Activated effector memory CD4-positive, alpha-beta T cell treated with Interleukin-2 at 50 U/mL for 16 hours (primary cell): ENCODE measurements around the gene CSTF1.

Experiments
- DNase-seq: peaks from one replicate; pipeline ENCODE4 v3.0.0-alpha.2; 2020

The CSTF1 gene

DNA sequence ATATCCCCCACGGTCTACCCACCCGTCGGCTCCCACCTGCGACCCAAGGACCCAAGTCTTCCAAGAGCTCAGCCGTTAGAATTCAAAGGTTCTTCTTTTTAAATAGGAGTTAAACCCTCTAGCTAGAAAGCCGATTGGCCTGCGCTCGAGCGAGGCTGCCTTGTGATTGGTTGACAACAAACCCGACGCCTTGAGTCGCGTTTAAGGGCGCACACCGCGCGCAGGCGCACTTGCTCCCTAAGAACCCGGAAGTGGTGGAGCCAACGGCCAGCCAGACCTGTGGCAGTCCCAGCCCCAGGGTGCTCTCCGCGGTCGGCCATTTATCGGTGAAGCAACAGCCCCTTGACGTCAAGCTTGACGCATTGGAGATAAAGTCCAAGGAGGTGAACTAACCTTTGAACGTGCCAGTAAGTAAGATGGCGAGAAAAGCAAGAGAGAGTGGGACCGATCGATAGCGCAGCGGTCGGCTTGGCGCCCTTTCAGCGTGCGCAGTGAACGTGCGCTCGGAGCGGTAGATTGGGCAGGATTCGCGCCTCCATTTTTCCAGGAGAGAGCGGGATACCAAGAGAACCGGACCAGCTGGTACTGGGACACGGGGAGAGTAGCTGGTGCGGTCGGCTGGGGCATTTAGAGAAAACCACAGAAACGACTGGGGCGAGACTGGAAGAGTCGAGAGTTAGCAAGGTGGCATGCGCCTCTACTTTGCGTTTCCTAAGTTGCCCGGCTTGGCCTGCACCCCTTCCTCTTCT lies at the start of gene CSTF1, which contains the start of gene AURKA:
TSS of gene CSTF1 (plus strand) at position 514 of the 749 bp plus-strand sequence. CDS start 2,908 bp downstream, outside the sequence.
TSS of gene AURKA (minus strand) at position 84 of the 749 bp plus-strand sequence. CDS start 4,018 bp downstream, outside the sequence.
- peak; percentile 98 for DNase-seq

DNA sequence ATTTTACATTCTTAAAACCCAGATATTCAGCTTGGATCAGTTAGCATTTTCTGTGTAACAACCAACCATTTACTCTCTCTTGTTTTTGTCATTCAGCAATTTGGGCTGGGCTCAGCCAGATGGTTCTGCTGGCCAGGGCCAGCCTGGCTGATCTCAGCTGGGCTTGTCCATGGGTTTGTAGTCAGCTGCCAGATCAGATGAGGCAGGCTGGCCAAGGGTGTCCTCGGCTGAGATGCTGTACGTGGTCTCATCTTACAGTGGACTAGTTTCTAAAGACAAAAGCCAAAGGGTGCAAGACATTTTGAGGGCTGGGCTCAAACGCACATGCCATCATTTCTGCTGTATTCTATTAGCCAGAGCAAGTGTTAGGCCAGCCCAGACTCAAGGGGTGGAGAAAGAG lies 49.7 kb upstream of the CSTF1 start:
- DNase-seq: no peak

DNA sequence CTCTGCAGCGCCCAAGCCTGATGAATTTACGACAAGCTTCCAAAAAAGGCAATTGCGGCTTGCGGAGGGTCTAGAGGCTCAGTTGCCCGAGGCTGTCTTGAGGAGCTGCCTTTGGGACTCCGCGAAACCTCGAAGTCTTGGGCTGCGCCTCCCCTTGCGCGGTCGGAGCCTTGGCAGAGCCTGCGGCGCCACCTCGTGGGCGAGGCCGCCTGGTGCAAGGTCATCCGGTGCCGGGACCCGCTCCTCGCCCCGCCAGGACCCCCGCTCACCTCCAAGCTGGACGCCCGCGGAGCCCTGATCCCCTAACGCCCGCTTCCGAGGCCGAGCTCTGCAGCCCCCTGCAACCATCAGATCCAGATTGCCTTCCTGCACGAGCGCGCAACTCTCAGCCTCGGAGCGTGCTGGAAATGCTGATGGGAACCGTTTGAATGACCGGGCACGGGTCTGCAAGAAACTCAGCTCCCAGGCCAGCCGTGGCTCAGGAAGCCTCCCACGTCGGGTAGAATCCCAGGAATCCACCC lies 48.5 kb upstream of the CSTF1 start:
- no peak for DNase-seq

DNA sequence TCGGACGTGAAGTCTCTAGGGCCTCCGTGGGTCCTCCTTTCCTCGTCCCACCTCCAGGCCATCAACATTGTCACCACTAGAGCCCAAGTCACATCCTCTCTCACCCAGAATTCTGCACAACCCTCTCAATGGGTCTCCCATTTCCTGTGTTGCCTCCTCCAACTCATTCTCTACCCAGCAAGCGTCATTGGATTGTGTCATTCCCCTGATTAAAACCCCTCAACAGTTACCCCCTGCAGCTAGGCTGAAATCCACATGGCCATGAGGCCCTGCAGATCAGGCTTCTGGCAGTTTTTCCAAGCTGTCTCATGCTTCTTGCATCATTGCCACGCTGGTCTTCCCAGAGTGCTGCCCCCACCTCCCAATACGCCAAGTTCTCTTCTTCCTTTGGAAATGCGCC lies 46.5 kb upstream of the CSTF1 start:
- DNase-seq: no peak

DNA sequence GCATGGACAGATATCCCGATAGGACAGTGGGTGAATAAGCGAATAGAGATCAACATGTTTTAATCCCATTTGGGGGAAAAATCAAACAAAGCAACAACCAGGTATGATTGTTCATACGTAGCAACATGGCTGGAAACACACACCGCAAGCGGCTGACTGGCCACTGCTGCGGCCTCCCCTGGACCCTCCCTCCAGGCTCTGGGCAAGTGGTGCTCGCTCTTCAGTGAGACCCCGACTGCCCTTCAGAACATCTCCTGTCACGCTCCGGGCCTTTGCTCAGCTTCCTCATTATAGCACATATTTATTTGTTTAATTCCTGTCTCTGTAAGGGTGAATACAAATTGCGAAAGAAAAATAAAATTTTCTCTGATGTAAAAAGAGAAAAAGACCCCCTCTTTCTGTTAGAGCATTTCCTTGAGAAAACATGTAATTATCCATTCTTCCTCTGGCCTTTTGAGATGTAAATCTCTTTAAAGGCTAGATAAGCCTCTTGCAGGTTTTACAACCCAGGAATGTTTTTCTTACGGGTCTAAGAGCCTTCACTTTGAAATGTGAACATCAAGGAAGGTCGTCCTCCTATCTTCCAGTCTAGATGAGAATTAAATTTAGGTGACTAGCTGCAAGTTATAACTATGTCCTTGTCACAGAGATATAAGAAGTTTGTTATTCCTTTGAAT lies 44.7 kb upstream of the CSTF1 start:
- DNase-seq: no peak

DNA sequence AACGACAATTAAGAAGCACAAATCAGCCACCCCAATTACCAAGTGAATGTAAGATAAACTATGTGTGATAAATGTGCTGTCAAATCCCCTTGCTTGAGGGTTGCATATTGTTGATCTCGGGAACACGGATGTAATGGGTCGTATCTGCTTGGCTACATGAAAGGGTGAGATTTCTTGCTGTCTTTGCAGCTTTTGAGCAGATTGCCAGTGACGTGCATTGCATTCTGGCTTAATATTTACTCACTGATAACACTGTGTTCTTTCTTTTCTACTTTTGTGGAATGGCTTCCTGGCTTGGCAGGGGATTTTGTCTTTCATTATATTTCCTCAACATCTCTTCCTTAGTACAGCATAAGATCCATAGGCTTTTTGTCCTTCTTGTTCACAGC lies 44.1 kb upstream of the CSTF1 start:
- DNase-seq: no peak

DNA sequence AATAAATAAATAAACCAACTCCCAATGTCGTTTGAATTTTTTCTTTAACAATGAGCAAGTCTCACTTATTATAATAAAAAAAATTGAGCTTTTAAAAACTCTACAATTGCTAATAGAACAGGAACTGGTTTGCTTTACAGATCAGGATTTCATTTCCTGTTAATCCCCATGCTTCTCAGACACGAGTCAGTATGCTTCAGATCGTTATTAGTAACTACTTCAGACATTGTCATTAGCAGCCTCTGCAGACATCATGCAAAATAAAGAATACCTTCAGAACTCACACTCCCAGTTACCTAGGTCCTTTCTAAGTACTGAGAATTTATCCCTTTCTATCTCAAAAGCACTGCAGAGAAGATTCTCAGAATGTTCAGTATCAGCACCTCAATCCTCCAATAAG lies 43.7 kb upstream of the CSTF1 start:
- DNase-seq: no peak

DNA sequence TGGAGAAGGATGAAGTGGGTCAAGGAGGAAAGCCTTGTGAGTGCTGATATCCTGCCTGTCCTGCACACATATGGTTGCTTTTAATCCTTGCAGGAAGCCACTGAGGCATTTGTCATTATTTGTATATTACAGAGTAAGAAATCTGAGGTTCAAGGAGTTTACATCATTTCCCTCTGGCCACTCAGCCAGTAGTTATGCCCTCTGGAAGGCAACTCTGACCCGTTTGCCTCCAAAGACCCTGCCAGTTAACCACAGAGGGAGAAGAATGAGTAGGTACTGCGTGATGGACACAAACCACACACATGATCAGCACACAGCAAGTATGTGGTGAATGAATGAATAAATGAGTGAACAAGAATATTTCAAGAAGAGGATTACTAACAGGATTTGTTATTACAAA lies 41.6 kb upstream of the CSTF1 start:
- DNase-seq: no peak

DNA sequence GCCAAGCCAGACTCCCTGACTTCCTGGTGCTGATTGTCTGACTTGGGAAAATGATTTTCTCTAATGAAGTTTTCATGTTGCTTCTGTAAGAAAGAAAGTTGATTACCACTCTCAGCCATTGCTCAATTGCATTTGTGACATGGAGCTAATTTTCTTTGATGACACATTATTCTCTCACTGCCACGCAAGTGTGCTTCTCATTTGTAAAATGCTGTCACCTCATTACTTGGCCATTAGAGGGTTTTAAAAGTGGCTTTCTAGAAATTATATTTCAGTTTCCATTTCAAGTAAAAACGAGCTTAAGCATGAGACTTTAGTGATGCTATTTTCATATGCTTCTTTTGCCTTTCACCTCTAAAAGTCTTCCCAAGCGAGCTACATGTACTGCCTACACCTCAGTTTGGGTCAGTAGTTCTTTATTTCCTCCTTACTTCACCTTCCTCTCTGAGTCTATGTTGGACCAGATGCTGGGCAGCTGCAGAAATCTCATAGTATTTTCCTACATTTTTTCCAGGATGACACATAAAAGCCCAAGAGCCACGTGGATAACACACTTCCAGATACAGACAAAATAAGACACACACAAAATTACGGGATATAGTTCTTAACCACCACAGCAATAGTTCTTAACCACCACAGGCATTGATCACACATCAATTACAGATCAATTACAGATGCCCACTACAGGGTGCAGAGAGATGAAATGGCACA lies 39.9 kb upstream of the CSTF1 start:
- DNase-seq: no peak

DNA sequence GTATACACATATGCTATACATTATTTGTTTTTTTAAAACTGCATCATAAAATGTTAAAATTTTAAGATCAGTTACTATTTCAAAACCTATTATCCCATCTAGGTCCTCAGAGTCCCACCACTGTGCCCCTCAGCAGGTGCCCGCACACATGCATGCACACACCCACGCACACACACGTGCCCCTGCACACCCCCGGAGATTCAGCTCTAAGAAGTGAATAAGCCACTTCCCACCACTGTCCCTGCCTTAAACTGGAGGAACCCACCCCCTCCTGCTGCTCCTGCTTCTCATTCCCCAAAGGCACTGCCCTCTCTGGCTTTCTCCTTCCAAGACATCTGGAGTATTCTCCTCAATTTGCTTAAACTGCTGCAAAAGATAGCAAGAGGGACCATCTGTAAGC lies 39.1 kb upstream of the CSTF1 start:
- DNase-seq: no peak

DNA sequence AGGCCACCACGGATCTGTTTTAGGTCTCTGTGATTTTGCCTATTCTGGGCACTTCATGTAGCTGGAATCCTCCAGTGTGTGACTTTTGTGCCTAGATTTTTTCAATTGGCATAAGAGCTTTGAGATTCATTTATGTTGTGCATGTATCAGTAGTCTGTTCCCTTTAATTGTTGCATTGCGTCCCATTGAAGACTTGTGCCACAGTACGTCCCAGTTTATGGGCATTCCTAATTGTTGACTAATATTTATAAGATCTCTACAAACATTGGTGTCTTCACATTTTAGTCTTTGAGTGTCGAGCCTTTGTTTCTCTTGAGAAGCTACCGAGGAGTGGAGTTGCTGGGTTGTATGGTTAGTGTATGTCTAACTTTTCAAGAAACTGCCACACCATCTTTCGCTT lies 34.4 kb upstream of the CSTF1 start:
- no peak for DNase-seq

DNA sequence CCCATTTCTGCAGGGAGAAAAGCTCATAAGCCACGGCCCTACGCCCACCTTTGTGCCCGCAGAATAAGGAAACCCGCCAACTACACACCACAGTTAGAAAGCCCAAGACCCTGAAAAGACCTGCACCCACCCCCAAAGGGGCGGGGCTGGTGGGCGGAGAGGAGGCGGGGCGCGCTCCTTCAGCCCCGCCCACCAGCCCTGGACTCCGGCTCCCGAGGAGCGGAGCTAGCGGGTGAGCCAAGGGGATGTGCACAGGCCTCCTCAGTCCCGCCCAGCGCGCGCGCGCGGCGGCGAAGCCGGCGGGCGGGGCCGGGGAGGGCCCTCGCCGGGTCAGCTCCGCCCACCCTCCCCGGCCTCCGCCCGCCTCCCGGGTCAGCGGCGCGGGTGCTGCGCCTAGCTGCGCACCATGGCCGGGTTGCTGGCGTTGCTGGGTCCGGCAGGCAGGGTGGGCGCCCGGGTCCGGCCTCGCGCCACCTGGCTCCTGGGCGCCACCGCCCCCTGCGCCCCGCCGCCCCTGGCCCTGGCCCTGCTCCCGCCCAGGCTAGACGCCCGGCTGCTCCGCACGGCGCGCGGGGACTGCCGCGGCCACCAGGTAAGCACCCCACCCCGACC lies 33.7 kb upstream of the CSTF1 start, which contains the start of gene FAM210B:
TSS of gene FAM210B (plus strand) at position 375 of the 612 bp plus-strand sequence. CDS start at position 407, 32 bp downstream.
- peak; percentile 79 for DNase-seq

DNA sequence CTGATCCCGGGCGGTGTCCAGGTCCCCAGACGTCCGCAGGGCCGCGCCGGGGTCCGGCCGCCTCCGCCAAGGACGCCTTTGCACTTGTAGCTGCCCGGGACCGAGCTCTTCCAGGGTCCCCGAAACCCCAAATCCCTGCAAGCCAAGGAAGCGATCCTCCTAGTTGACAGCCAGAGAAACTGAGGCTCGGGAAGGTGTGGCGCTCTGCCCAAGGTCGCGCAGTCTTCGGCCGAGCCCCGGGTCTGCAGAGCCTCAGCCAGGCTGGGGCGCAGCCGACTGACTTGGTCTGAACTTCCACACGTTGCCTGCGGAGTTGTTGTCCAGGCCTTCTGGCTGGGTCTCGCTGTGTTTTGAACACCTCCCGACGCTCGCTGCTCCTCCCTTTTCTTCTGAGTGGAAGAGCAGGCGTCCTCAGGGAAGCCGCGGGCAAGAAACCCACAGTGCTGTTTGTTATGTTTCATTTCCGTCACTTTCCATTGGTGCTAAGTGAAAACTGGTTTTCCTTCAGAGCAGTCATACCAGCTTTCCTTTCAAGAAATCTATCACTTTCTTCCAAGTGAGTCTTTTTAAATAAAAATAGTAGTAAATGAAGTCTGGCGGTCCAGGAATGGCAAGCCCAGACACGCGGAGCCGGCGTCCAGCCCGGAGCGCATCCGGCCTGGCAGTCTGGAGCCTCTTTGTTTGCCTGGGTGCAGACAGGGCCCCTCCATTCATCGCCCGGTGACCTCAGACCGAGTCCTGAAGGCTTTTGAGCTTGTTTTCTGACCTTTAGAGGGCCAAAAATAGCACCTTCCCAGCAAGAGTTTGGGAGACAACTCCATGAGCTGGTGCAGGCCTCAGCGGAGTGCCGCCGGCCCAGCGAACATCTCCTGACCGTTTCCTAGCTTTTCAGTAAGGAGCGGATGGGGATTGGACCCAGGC lies 33.0 kb upstream of the CSTF1 start:
- DNase-seq: no peak

DNA sequence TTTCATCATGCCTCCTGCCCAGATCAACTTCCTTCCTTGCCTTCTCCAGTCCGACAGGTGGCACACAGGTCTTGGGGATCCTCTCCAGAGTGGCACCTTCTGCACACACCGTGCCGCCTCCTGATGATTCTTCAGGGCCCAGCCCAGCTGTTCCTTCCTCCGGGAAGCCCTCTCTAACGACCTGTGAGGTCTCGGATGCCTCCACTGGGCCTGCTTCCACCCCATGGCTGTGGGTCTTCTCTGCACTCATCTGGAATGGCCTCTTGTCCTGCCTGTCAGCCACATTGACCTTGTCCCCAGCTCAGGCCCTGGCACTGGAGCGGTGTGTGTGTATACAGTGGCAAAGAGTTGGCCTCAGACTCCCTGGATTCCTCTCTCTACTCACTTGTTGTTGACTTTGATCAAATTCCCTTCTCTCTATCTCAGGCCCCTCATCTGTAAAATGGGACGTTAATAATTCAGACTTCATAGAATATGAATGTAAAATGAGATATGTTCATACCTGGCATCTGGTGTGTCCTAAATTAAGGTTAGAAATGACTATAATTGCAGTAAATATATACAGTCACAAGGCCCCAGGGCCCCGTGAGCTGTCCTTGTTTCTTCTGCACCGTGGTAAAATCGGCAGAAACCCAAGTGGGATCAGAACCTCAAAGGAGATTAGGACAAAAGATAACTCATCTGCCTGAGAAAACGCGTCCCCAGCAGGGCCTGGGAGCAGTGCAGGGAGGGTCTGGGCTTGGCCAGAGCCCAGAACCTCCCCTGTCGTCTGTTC lies 32.1 kb upstream of the CSTF1 start:
- DNase-seq: no peak

DNA sequence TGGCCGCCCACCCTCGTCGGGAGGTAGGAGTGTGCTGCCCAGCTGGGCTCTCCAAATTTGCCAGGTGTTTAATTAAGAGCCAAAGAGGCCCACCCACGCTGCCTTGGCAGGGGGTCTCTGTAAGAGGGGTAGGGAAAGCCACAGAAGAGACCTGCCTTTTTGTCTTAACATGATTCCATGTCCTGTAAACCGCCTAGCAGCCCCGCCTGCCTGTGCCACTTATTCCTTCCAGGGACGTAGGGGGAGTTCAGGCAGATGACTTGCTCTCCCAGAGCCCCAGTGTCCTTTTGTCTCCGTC lies 31.6 kb upstream of the CSTF1 start:
- no peak for DNase-seq

DNA sequence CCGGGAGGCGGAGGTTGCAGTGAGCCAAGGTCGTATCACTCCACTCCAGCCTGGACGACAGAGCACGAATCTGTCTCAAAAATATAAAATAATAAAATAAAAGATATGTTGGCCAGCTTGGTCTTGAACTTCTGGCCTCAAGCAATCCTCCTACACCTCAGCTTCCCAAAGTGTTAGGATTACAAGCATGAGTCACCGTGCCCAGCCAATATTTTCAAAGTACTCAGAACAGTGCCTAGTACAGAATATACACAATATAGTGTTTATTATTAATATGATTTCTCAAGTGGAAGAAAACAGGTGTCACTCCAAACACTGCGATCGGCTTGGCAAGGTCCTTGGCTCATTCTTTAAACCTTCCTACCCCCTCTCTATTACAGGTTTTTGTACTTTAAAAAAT lies 30.5 kb upstream of the CSTF1 start:
- DNase-seq: no peak

DNA sequence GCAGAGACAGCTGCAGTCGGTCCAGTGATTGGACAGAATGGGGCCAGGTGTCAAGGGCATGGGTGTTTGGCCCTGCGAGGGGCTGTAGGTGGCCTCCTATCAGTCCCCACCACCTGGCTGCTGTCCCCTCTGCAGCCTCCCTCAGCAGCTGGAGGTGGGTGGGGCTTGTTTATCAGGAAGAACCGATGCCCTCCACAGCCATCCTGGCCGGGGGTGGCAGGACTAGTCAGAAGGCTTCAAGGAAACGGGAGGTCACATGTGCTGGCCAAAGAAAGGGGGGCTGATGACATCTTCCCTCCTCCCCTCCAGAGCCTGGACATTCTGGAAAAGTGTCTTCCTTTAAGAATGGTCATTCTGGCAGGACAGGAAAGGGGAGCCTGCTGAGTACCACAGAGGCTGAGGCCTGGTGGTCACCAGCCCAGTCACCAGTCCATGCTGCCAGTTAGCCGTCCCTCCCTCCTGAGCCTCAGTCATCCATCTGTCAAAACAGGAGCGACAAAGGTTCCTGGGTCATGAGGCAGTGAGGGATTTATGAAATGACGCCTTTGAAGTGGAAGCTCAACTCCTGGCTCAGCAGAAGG lies 29.5 kb upstream of the CSTF1 start:
- no peak for DNase-seq

DNA sequence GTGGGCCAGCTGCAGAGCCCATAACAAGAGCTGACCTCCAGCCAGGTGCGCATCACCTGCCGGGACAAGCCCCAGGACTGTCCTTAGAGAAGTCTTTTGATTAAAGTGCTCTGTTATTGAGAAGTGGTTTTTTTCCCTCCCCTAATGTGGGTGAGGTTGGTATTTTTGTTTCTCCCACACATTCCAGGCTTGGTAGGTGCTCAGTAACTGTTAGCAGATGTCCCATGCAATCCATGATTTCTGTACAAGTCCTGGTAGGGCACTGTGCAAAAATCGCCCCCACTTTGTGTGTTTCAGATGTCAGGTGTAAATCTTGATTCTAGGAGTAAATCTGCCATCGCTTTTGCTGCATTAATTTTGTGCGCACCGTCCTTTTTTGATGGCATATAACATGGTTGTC lies 29.0 kb upstream of the CSTF1 start:
- no peak for DNase-seq

DNA sequence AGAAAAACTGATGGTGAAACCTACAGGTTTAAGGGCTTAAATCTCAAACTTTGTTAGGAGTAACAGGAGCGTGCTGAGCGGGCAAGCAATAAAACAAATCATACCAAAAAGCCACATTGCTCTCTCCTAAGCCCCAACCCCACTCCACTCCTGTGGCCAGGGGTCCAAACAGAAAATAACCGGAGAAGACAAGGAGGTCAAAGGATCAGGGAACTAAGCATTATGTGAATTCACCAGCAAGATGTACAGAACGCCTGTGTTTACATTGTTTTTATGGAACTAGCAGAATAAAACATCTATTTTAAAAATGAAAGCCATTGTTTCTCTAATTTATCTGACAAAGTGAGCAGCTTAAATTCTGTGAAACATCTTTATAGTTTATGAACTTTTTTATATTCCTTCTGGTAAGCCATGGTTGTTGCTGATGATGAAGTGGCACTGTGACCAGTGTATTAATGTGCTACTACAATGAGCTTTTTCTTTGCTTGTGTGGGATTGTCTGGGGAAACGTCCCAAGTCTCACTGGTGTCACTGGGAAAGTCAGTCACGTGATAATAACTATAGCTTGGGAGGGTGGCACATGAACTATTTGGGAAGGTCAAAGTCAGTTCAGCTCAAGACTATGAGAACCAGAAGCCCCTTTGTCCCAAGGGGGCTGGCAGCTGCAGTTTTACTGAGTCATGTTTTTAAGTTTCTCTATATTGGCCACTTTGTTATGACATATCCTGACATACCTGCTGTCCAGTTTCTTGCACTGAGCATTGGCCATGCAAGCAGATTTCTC lies 23.9 kb upstream of the CSTF1 start:
- DNase-seq: no peak

DNA sequence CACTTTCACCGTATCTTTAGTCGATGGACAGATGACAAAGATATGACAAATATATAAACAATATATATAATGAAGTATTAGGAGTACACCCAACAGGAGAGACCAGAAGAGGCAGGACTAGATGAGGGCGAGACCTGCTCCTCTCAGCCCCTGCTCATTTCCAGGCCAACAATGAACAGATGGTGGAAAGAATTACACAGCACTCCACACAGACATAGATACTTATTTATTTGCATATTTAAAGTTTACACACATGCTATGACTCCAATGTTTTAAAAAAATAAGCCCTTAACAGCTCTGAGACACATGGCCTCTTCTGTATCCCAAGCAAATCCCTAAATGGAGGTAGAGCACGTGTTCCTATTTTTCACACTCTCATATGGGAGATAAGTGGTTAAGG lies 23.3 kb upstream of the CSTF1 start:
- DNase-seq: no peak
